D721Med (cell line): ENCODE data around the gene LRRC41.

Experiments
- DNase-seq: peaks from one replicate; pipeline ENCODE4 v3.0.0; 2011; ENCODE audit warnings: low spot score; ENCODE audit not compliant: insufficient read length
- FAIRE-seq: peaks from 2 replicates; lab custom pipeline; 2011; peaks lifted over from hg19 to GRCh38; lab: Jason Lieb, UNC
- CTCF ChIP-seq: IDR thresholded peaks from 2 replicates; pipeline ENCODE4 v1.5.1; 2012; ENCODE audit warnings: mild to moderate bottlenecking, control low read depth; ENCODE audit not compliant: insufficient read depth; ENCODE audit errors: missing control alignments

LRRC41 gene

GRCh38 chr1:46315669-46316403 lies 12.4 kb upstream of the LRRC41 start:
- DNase-seq (no peak), FAIRE-seq (no peak)
- TF ChIP-seq CTCF: no peak

- no peak for TF ChIP-seq CTCF
- DNase-seq (no peak), FAIRE-seq (no peak)
Measured at GRCh38 chr1:46310321-46310720, 6.9 kb upstream of the LRRC41 start.

GRCh38 chr1:46309401-46310159 lies 6.2 kb upstream of the LRRC41 start:
- FAIRE-seq: no peak
- no peak for TF ChIP-seq CTCF
- no peak for DNase-seq

- no peak for DNase-seq
- no peak for TF ChIP-seq CTCF
- FAIRE-seq: no peak
Measured at GRCh38 chr1:46306159-46306530, 2.7 kb upstream of the LRRC41 start.

GRCh38 chr1:46303872-46304326 lies 483 bp upstream of the LRRC41 start:
- DNase-seq: no peak
- no peak for TF ChIP-seq CTCF
- FAIRE-seq: no peak

GRCh38 chr1:46302641-46303037 lies 777 bp downstream of the LRRC41 start:
- FAIRE-seq: no peak

More at GRCh38 chr1:46302641-46303037, 777 bp downstream of the LRRC41 start:
- TF ChIP-seq CTCF: no peak
- no peak for DNase-seq
